Measurements from ENCODE around the gene TCF25.

TCF25 gene

GRCh38 chr16:89897204-89897603 lies 23.8 kb downstream of the TCF25 start (continued):
- TF ChIP-seq ZNF266 (tag by site-specific recombination; IDR thresholded peaks at IDR 0.05; ENCODE audit: low read depth) (no peak), ZNF311 (tag by site-specific recombination; IDR thresholded peaks at IDR 0.05; ENCODE audit: borderline replicate concordance) (no peak), MYNN (tag by site-specific recombination; IDR thresholded peaks at IDR 0.05; ENCODE audit: borderline replicate concordance) (no peak), ZNF394 (tag by site-specific recombination; IDR thresholded peaks at IDR 0.05; ENCODE audit: borderline replicate concordance) (no peak), ZBTB1 (tag by site-specific recombination; IDR thresholded peaks at IDR 0.05) (no peak)

- Histone ChIP-seq H3K27ac (ENCODE audit: extremely low read depth, low read depth, low read length) (no peak overlapping the region), H3K9me3 (ENCODE audit: control insufficient read depth, insufficient read depth, low read depth, low read length) (no peaks in the 10 kb centered on the region), H3K4me3 (ENCODE audit: low read depth, low read length) (no peak overlapping the region), H3K36me3 (ENCODE audit: control insufficient read depth in 2 of 2, insufficient read depth in 1 of 2, low read length in 2 of 2) (peaks cover 4 to 78% of the 10 kb centered on the region in 2 experiments; a peak in 2 of 3 replicates), H3K4me1 (ENCODE audit: control insufficient read depth, insufficient read depth, low read length) (no peaks in the 10 kb centered on the region)
- TF ChIP-seq ZNF23 (tag by site-specific recombination; IDR thresholded peaks at IDR 0.05; ENCODE audit: borderline replicate concordance) (no peak), GLIS1 (tag by site-specific recombination; IDR thresholded peaks at IDR 0.05) (no peak), ZNF112 (tag by site-specific recombination; IDR thresholded peaks at IDR 0.05) (no peak), ZNF391 (tag by site-specific recombination; IDR thresholded peaks at IDR 0.05; ENCODE audit: borderline replicate concordance, low read depth) (no peak), ZNF248 (tag by site-specific recombination; IDR thresholded peaks at IDR 0.05) (no peak), ZBTB17 (tag by site-specific recombination; IDR thresholded peaks at IDR 0.05) (no peak), ZNF621 (tag by site-specific recombination; IDR thresholded peaks at IDR 0.05) (no peak), ZNF677 (tag by site-specific recombination; IDR thresholded peaks at IDR 0.05) (no peak), ZNF610 (tag by site-specific recombination; IDR thresholded peaks at IDR 0.05; ENCODE audit: borderline replicate concordance) (no peak), ZNF121 (tag by site-specific recombination; IDR thresholded peaks at IDR 0.05) (no peak), KLF1 (tag by site-specific recombination; IDR thresholded peaks at IDR 0.05) (peak; percentile 78), ZNF350 (tag by site-specific recombination; IDR thresholded peaks at IDR 0.05) (no peak), EGR2 (tag by site-specific recombination; IDR thresholded peaks at IDR 0.05; ENCODE audit: low read depth) (peak; percentile 82), ZBTB48 (tag by site-specific recombination; IDR thresholded peaks at IDR 0.05) (no peak)
- ChIA-PET CTCF (interaction anchor here (0.6 to 3.4 kb wide), 4 partner anchors 12 to 38 kb away, joined by 3 to 13 read pairs (median 4); no protein-coding TSS in a partner anchor), POLR2A (no interaction called here)
Observed at GRCh38 chr16:89898201-89898967, 25.0 kb downstream of the TCF25 start.

- H3K36me3 ChIP-seq (ENCODE audit: control insufficient read depth in 2 of 2, insufficient read depth in 1 of 2, low read length in 2 of 2): peaks cover 4 to 79% of the 10 kb centered on the region in 2 experiments; a peak in 2 of 3 replicates
- H3K4me3 ChIP-seq (ENCODE audit: low read depth, low read length): no peak overlapping the region
- no peak overlapping the region for H3K27ac ChIP-seq (ENCODE audit: extremely low read depth, low read depth, low read length)
- CTCF ChIA-PET: interaction anchor here (3.4 kb wide), 1 partner anchor 11 kb away, joined by 13 read pairs; no protein-coding TSS in a partner anchor
- no peaks in the 10 kb centered on the region for H3K4me1 ChIP-seq (ENCODE audit: control insufficient read depth, insufficient read depth, low read length)
- POLR2A ChIA-PET: interaction anchor here (1.0 kb wide), 1 partner anchor 161 kb away, joined by 3 read pairs; no protein-coding TSS in a partner anchor
- TF ChIP-seq ZNF280D (tag by site-specific recombination; IDR thresholded peaks at IDR 0.05) (no peak), ZNF585B (tag by site-specific recombination; IDR thresholded peaks at IDR 0.05) (no peak), ZNF138 (tag by site-specific recombination; IDR thresholded peaks at IDR 0.05; ENCODE audit: borderline replicate concordance) (no peak)
- H3K9me3 ChIP-seq (ENCODE audit: control insufficient read depth, insufficient read depth, low read depth, low read length): no peaks in the 10 kb centered on the region
Observed at GRCh38 chr16:89899879-89900481, 26.6 kb downstream of the TCF25 start.

Data from HEK293 (cell line).